SK-N-SH treated with all-trans-retinoic acid at 6 μM for 48 hours (cell line): ENCODE results near the gene CHURC1.

Experiments
- ATAC-seq: fragments of 200-7000 bp; cut with Tn5 transposase; 3 replicates; pipeline ENCODE4 v1.9.1; 2020; ENCODE audit warnings: mild to moderate bottlenecking, moderate library complexity
- ARNTL ChIP-seq: fragments of 450-650 bp; formaldehyde crosslinking; IDR thresholded peaks from 2 replicates; pipeline ENCODE4 v1.5.0; 2020; ENCODE audit warnings: low read depth, mild to moderate bottlenecking, moderate library complexity, borderline replicate concordance
- BACH2 ChIP-seq: fragments of 250-450 bp; sonication (Bioruptor Pico); IDR thresholded peaks from 2 replicates; pipeline ENCODE4 v1.9.0; 2021; ENCODE audit warnings: mild to moderate bottlenecking, borderline replicate concordance
- ESRRG ChIP-seq: fragments of 250-450 bp; sonication (Bioruptor Pico); IDR thresholded peaks from 2 replicates; pipeline ENCODE4 v1.6.1; 2021; ENCODE audit warnings: mild to moderate bottlenecking
- GLIS3 ChIP-seq: fragments of 250-450 bp; sonication (Bioruptor Pico); IDR thresholded peaks from 2 replicates; pipeline ENCODE4 v1.5.0; 2020; ENCODE audit warnings: mild to moderate bottlenecking, moderate library complexity
- ISL1 ChIP-seq: fragments of 250-450 bp; sonication (Bioruptor Pico); IDR thresholded peaks from 2 replicates; pipeline ENCODE4 v2.1.2; 2022; ENCODE audit warnings: mild to moderate bottlenecking, moderate library complexity
- OSR1 ChIP-seq: fragments of 250-450 bp; sonication (Bioruptor Pico); IDR thresholded peaks from 2 replicates; pipeline ENCODE4 v1.8.0; 2022; ENCODE audit warnings: moderate library complexity, mild to moderate bottlenecking, inconsistent platforms
- RARB ChIP-seq: fragments of 250-450 bp; sonication (Bioruptor Pico); IDR thresholded peaks from 2 replicates; pipeline ENCODE4 v1.8.0; 2021; ENCODE audit warnings: mild to moderate bottlenecking, moderate library complexity
- SNAI2 ChIP-seq: fragments of 250-450 bp; sonication (Bioruptor Pico); IDR thresholded peaks from 2 replicates; pipeline ENCODE4 v1.5.0; 2020; ENCODE audit warnings: mild to moderate bottlenecking, moderate library complexity
- TCF4 ChIP-seq: fragments of 250-450 bp; sonication (Bioruptor Pico); IDR thresholded peaks from 2 replicates; pipeline ENCODE4 v1.8.0; 2021; ENCODE audit warnings: mild to moderate bottlenecking, moderate library complexity, borderline replicate concordance
- TOX ChIP-seq: fragments of 250-450 bp; sonication (Bioruptor Pico); IDR thresholded peaks from 2 replicates; pipeline ENCODE4 v1.8.0; 2021; ENCODE audit warnings: mild to moderate bottlenecking, moderate library complexity, borderline replicate concordance
- ZC3H10 ChIP-seq: fragments of 250-450 bp; sonication (Bioruptor Pico); IDR thresholded peaks from 2 replicates; pipeline ENCODE4 v1.5.1; 2021; ENCODE audit warnings: mild to moderate bottlenecking, moderate library complexity
- ZFP3 ChIP-seq: fragments of 250-450 bp; sonication (Bioruptor Pico); IDR thresholded peaks from 2 replicates; pipeline ENCODE4 v1.5.0; 2020; ENCODE audit warnings: mild to moderate bottlenecking, moderate library complexity
- ZFP30 ChIP-seq: fragments of 450-650 bp; formaldehyde crosslinking; IDR thresholded peaks from 2 replicates; pipeline ENCODE4 v1.5.0; 2022; ENCODE audit warnings: mild to moderate bottlenecking, moderate library complexity
- ZNF565 ChIP-seq: fragments of 450-650 bp; formaldehyde crosslinking; conservative IDR thresholded peaks from 2 replicates; pipeline ENCODE4 v1.5.0; 2020; ENCODE audit warnings: low read depth, mild to moderate bottlenecking, moderate library complexity
- ZNF70 ChIP-seq: fragments of 450-650 bp; formaldehyde crosslinking; IDR thresholded peaks from 2 replicates; pipeline ENCODE4 v1.5.0; 2020; ENCODE audit warnings: mild to moderate bottlenecking, moderate library complexity
- ZNF8 ChIP-seq: fragments of 450-650 bp; formaldehyde crosslinking; IDR thresholded peaks from 2 replicates; pipeline ENCODE4 v1.5.0; 2020; ENCODE audit warnings: mild to moderate bottlenecking, moderate library complexity
- TF ChIP-seq, protein P1 (sequence below): fragments of 250-450 bp; sonication (Bioruptor Pico); IDR thresholded peaks from 2 replicates; pipeline ENCODE4 v1.5.1; 2021; ENCODE audit warnings: mild to moderate bottlenecking, moderate library complexity
- TF ChIP-seq, protein P2 (sequence below): fragments of 250-450 bp; sonication (Bioruptor Pico); IDR thresholded peaks from 2 replicates; pipeline ENCODE4 v1.8.0; 2020; ENCODE audit warnings: mild to moderate bottlenecking, moderate library complexity, borderline replicate concordance
- TF ChIP-seq, protein P3 (sequence below): fragments of 250-450 bp; sonication (Bioruptor Pico); IDR thresholded peaks from 2 replicates; pipeline ENCODE4 v1.8.0; 2021; ENCODE audit warnings: low read depth, mild to moderate bottlenecking, moderate library complexity, borderline replicate concordance
- TF ChIP-seq, protein P4 (sequence below): fragments of 250-450 bp; sonication (Bioruptor Pico); IDR thresholded peaks from 2 replicates; pipeline ENCODE4 v1.5.0; 2020; ENCODE audit warnings: mild to moderate bottlenecking, moderate library complexity
- TF ChIP-seq, protein P5 (sequence below): fragments of 250-450 bp; sonication (Bioruptor Pico); IDR thresholded peaks from 2 replicates; pipeline ENCODE4 v1.5.1; 2020; ENCODE audit warnings: low read depth, mild to moderate bottlenecking, moderate library complexity

CHURC1 gene

DNA sequence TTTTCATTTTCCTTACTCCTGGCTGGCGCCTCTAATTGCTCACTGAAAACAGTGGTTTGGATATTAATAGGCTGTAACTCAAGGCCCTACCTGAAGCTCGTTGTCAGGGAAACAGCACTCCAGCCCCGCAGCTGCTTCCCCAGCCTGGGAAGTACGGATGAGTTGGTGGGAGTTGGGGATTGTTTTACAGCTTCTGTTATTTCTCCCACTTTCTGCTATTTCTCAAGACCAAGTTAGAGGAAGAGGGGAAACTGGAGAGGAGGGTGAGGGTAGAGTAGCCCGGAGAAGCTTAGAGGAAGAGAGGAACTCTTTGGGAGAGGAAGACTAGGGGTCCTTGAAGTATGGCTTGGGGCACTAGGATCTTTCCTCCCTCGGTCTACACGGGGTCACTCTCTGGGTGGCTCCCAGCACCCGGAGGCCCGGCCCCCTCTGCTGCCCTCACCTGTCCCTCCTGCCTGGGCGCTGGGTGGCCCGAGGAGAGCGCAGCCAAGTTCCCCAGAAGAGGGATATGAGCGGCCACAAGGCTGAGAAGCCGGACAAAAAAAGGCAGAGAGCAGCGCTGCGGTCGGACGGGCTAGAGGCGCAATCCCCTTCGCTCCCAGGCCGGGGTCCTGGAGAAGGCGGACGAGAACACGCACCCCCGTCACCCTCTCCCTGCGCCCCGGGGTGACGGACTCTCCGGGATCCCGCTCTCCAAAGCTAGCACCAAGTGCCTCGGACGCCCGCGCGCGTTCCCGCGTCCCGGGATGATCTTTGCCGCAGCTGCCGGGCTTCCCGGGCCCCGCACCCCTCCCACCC lies 35.2 kb upstream of the CHURC1 start:
- ATAC-seq, result peak; percentile 43
- no peak for TF ChIP-seq ARNTL (CRISPR knock-in tag)
- TF ChIP-seq ZFP3, result no peak
- no peak for TF ChIP-seq ZNF70 (CRISPR knock-in tag)
- no peak for TF ChIP-seq GLIS3 (CRISPR knock-in tag)
- no peak for TF ChIP-seq TCF4 (CRISPR knock-in tag)
- no peak for TF ChIP-seq ZC3H10 (CRISPR knock-in tag)
- no peak for TF ChIP-seq ZNF8 (CRISPR knock-in tag)
- TF ChIP-seq, protein P1, sequence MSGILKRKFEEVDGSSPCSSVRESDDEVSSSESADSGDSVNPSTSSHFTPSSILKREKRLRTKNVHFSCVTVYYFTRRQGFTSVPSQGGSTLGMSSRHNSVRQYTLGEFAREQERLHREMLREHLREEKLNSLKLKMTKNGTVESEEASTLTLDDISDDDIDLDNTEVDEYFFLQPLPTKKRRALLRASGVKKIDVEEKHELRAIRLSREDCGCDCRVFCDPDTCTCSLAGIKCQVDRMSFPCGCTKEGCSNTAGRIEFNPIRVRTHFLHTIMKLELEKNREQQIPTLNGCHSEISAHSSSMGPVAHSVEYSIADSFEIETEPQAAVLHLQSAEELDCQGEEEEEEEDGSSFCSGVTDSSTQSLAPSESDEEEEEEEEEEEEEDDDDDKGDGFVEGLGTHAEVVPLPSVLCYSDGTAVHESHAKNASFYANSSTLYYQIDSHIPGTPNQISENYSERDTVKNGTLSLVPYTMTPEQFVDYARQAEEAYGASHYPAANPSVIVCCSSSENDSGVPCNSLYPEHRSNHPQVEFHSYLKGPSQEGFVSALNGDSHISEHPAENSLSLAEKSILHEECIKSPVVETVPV, result no peak

DNA sequence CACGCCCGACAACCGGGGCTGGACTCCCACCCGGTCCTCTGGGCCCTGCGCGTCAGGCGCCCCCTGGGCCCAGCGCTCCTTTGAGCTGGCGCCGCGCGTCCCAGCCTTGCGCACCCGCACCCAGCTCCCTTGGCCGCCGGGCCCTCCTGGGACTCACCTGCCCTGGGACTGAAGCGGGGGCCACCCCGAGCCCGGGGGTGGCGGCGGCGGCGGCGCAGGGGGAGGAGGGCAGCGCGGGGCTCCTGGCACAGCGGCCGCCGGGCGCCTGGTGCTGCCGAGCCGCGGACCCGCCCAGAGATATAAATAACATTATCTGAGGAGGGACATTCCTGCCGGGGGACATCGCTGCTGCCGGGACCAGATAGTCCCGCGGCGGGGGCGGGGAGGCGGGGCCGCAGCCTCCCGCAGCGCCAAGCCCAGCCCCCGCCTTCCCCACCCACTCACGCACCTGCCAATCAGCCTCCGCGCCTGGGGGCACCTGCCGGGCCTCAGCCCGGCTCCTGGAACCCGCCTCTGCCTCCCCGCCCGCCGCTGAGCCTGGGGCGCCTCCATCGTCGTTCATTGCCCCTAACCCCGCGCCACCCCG lies 34.5 kb upstream of the CHURC1 start, which contains the start of gene SPTB:
Gene SPTB, minus strand, starts transcription at position 273 of the 586 bp plus-strand sequence. CDS start 56,813 bp downstream, outside the sequence.
- no peak for TF ChIP-seq GLIS3 (CRISPR knock-in tag)
- TF ChIP-seq, protein P2, sequence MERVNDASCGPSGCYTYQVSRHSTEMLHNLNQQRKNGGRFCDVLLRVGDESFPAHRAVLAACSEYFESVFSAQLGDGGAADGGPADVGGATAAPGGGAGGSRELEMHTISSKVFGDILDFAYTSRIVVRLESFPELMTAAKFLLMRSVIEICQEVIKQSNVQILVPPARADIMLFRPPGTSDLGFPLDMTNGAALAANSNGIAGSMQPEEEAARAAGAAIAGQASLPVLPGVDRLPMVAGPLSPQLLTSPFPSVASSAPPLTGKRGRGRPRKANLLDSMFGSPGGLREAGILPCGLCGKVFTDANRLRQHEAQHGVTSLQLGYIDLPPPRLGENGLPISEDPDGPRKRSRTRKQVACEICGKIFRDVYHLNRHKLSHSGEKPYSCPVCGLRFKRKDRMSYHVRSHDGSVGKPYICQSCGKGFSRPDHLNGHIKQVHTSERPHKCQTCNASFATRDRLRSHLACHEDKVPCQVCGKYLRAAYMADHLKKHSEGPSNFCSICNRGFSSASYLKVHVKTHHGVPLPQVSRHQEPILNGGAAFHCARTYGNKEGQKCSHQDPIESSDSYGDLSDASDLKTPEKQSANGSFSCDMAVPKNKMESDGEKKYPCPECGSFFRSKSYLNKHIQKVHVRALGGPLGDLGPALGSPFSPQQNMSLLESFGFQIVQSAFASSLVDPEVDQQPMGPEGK, result no peak
- TF ChIP-seq, protein P3, sequence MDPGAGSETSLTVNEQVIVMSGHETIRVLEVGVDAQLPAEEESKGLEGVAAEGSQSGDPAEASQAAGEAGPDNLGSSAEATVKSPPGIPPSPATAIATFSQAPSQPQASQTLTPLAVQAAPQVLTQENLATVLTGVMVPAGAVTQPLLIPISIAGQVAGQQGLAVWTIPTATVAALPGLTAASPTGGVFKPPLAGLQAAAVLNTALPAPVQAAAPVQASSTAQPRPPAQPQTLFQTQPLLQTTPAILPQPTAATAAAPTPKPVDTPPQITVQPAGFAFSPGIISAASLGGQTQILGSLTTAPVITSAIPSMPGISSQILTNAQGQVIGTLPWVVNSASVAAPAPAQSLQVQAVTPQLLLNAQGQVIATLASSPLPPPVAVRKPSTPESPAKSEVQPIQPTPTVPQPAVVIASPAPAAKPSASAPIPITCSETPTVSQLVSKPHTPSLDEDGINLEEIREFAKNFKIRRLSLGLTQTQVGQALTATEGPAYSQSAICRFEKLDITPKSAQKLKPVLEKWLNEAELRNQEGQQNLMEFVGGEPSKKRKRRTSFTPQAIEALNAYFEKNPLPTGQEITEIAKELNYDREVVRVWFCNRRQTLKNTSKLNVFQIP (CRISPR knock-in tag), result no peak
- TF ChIP-seq ISL1 (CRISPR knock-in tag), result no peak
- TF ChIP-seq BACH2 (CRISPR knock-in tag), result no peak
- TF ChIP-seq ZFP30 (CRISPR knock-in tag), result no peak
- TF ChIP-seq RARB (CRISPR knock-in tag), result no peak
- TF ChIP-seq, protein P4, sequence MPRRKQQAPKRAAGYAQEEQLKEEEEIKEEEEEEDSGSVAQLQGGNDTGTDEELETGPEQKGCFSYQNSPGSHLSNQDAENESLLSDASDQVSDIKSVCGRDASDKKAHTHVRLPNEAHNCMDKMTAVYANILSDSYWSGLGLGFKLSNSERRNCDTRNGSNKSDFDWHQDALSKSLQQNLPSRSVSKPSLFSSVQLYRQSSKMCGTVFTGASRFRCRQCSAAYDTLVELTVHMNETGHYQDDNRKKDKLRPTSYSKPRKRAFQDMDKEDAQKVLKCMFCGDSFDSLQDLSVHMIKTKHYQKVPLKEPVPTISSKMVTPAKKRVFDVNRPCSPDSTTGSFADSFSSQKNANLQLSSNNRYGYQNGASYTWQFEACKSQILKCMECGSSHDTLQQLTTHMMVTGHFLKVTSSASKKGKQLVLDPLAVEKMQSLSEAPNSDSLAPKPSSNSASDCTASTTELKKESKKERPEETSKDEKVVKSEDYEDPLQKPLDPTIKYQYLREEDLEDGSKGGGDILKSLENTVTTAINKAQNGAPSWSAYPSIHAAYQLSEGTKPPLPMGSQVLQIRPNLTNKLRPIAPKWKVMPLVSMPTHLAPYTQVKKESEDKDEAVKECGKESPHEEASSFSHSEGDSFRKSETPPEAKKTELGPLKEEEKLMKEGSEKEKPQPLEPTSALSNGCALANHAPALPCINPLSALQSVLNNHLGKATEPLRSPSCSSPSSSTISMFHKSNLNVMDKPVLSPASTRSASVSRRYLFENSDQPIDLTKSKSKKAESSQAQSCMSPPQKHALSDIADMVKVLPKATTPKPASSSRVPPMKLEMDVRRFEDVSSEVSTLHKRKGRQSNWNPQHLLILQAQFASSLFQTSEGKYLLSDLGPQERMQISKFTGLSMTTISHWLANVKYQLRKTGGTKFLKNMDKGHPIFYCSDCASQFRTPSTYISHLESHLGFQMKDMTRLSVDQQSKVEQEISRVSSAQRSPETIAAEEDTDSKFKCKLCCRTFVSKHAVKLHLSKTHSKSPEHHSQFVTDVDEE (CRISPR knock-in tag), result no peak
- no peak for TF ChIP-seq ZNF8 (CRISPR knock-in tag)
- no peak for TF ChIP-seq ARNTL (CRISPR knock-in tag)
- no peak for TF ChIP-seq ZNF70 (CRISPR knock-in tag)
- TF ChIP-seq OSR1 (CRISPR knock-in tag), result no peak
- TF ChIP-seq, protein P5, sequence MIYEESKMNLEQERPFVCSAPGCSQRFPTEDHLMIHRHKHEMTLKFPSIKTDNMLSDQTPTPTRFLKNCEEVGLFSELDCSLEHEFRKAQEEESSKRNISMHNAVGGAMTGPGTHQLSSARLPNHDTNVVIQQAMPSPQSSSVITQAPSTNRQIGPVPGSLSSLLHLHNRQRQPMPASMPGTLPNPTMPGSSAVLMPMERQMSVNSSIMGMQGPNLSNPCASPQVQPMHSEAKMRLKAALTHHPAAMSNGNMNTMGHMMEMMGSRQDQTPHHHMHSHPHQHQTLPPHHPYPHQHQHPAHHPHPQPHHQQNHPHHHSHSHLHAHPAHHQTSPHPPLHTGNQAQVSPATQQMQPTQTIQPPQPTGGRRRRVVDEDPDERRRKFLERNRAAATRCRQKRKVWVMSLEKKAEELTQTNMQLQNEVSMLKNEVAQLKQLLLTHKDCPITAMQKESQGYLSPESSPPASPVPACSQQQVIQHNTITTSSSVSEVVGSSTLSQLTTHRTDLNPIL (CRISPR knock-in tag), result no peak
- no peak for TF ChIP-seq ZNF565 (CRISPR knock-in tag)
- no peak for TF ChIP-seq ZC3H10 (CRISPR knock-in tag)
- TF ChIP-seq SNAI2 (CRISPR knock-in tag), result no peak
- no peak for TF ChIP-seq ESRRG (CRISPR knock-in tag)
- TF ChIP-seq, protein P1, result no peak
- no peak for TF ChIP-seq TOX (CRISPR knock-in tag)
- TF ChIP-seq, all 23 proteins: peak for 0
- peak; percentile 54 for ATAC-seq
